ENCODE measurements around the gene SMIM21.

GRCh38 chr18:75467281-75467795 is 39.8 kb upstream of the SMIM21 start:
- TF ChIP-seq CTCF (IDR thresholded peaks at IDR 0.05) (no peak), POLR2A (IDR thresholded peaks at IDR 0.05) (no peak), EP300 (IDR thresholded peaks at IDR 0.05) (no peak)
